HUES64 (cell line): Measurements from ENCODE around the gene DIP2C.

Source experiments
- H3K27ac ChIP-seq: 2 replicates; pipeline ENCODE4 v1.7.0; 2013; ENCODE audit warnings: low read depth, low read length, inconsistent platforms
- H3K27me3 ChIP-seq: 2 replicates; pipeline ENCODE4 v1.6.1; 2013; ENCODE audit warnings: mild to moderate bottlenecking, low read length; ENCODE audit not compliant: insufficient read depth
- H3K36me3 ChIP-seq: 2 replicates; pipeline ENCODE4 v1.6.1; 2013; ENCODE audit warnings: mild to moderate bottlenecking, low read length; ENCODE audit not compliant: insufficient read depth
- H3K4me1 ChIP-seq: 2 replicates; pipeline ENCODE4 v1.6.1; 2013; ENCODE audit warnings: mild to moderate bottlenecking, low read length, moderate library complexity; ENCODE audit not compliant: insufficient read depth
- H3K4me3 ChIP-seq: 2 replicates; pipeline ENCODE4 v1.5.1; 2013; ENCODE audit warnings: mild to moderate bottlenecking, low read length, moderate library complexity
- H3K9ac ChIP-seq: 2 replicates; pipeline ENCODE4 v1.6.1; 2013; ENCODE audit warnings: mild to moderate bottlenecking, low read depth, low read length
- H3K9me3 ChIP-seq: 2 replicates; pipeline ENCODE4 v1.6.1; 2013; ENCODE audit warnings: low read depth, low read length; ENCODE audit not compliant: insufficient read depth
- WGBS: fragments of 150-250, 120-280 bp; methylation state at CpG from one replicate; pipeline ENCODE4 v1.1.7; 2013; ENCODE audit warnings: missing lambda C conversion rate; 5-methylcytosine and 5-hydroxymethylcytosine counted together

DIP2C gene

DNA sequence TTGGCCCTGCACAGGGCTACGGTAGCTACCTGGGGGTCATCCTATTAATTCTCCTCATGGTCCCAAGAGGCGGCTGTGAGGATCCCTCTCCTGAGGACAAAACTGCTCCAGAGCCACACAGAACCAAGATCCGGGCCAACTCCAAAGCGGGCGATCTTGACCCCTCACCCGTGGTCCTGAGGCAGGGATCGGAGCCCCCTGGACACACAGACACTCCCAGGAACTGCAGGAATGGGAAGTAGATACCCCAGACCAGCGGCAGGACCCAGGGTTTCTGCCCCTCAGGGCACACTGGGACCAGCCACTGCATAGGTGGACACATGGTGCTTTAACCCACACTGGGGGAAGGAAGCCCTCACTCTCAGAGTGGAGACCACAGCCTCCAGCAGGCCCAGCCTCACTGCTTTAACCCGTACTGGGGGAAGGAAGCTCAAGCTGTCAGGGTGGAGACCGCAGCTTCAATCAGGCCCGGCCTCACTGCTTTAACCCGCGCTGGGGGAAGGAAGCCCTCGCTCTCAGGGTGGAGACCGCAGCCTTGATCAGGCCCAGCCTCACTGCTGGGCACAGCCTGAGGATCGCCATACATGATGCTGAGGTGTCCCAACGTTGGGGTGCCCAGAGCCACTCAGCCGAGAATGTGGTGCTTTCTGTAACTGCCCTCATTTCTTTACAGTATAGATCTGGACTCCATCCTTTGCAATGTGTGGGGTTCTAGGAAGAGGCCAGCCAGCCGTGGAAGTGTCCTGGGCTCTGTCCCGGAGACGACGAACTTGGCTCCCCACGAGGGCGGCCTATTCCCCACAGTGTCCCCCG lies 60.1 kb downstream of the DIP2C start:
- no peak overlapping the region for H3K27ac ChIP-seq
- no peaks in the 10 kb centered on the region for H3K27me3 ChIP-seq
- H3K9ac ChIP-seq = no peak overlapping the region
- WGBS = 94% methylated on average over 25 of the region's 25 CpGs
- H3K4me3 ChIP-seq = no peak overlapping the region
- no peaks in the 10 kb centered on the region for H3K9me3 ChIP-seq
- peaks cover 14% of the 10 kb centered on the region; the same call in 1 of the 2 replicates for H3K4me1 ChIP-seq
- no peaks in the 10 kb centered on the region for H3K36me3 ChIP-seq

DNA sequence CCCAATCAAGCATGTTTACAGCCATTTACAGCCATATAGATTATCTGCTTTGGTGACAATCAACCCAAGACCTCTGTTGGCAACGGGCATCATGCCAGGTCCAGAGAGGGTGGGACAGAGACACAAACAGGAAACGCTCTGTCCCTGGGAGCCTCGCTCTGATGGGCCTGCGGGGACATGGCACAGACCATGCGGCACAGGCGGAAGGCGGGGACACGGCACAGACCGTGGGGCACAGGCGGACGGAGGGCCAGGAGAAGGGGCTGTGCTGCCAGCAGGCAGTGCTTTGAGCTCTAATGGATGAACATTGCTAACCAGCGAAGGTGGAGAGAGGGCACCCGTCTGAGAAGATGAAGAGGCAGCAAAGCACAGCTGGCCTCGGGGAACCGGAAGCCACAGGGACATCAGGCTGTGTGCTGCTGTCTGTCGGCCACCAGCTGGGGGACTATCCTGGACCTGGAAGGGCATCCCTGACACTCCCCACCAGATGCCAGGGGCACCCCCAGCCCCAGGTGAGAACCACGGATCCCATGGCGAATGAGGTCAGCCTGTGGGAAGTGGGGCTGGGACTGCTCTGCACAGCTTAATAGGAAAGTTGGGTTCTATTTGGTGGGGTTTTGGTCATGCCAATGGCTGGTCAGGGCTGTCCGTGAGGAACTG lies 61.0 kb downstream of the DIP2C start:
- Histone ChIP-seq H3K27me3 (no peaks in the 10 kb centered on the region), H3K4me1 (peaks cover 19% of the 10 kb centered on the region; the same call in 1 of the 2 replicates), H3K9me3 (no peaks in the 10 kb centered on the region), H3K4me3 (no peak overlapping the region), H3K27ac (no peak overlapping the region), H3K9ac (no peak overlapping the region), H3K36me3 (no peaks in the 10 kb centered on the region)
- WGBS = 95% methylated on average over 19 of the region's 19 CpGs

DNA sequence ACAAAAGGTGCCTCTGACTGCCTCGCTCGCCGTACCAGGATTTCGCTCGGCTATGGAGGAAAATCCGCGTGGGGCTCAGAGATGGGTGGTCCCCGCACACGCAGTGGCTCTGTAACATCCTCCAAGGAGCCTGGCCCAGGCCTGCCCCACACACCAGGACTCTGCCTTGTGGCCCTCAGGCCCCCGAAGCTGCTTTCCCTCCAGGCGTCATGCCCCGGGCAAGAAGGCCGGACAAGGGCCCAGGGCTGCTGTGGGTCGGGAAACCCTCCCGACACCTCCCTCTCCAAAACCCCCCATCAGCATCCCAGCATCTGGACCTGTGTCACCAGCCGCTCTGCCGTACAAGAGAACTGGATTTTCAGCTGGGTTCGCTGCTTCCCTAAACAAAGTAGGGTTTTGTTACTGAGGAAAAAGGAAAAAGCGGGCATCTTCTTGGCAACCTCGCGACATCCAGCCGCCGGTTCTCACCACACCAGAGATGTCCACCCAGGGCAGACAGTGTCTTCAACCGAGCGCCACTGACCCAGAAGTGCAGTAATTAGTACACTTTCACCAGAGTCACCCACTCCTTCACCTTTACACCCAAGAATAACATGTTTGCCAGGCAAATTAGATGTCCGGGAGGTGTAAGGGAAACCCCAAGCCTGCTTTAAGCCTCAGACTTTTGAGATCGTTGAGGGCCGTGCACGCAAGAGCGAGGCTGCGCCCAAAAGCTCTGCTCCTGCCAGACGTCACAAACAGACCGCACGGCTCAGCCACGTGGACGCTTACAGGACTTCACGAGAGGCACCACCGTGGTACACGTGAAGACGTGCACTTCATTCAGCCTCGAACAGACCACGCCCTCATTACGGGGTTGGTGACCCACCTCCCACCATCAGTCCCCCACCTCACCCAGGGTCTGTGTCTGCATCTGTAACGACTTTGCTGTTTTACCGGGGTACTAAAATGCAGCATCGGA lies 62.2 kb downstream of the DIP2C start:
- Histone ChIP-seq H3K36me3 (no peaks in the 10 kb centered on the region), H3K4me3 (no peak overlapping the region), H3K9ac (no peak overlapping the region), H3K4me1 (peaks cover 19% of the 10 kb centered on the region; the same call in 1 of the 2 replicates), H3K27me3 (no peaks in the 10 kb centered on the region), H3K9me3 (no peaks in the 10 kb centered on the region), H3K27ac (no peak overlapping the region)
- WGBS = 93% methylated on average over 46 of the region's 46 CpGs

- 88% methylated on average over 21 of the region's 21 CpGs for whole genome bisulfite sequencing
- Histone ChIP-seq H3K9ac (no peak overlapping the region), H3K4me1 (peaks cover 19% of the 10 kb centered on the region; the same call in 1 of the 2 replicates)
Measured at GRCh38 chr10:625751-626711, 63.4 kb downstream of the DIP2C start.

DNA sequence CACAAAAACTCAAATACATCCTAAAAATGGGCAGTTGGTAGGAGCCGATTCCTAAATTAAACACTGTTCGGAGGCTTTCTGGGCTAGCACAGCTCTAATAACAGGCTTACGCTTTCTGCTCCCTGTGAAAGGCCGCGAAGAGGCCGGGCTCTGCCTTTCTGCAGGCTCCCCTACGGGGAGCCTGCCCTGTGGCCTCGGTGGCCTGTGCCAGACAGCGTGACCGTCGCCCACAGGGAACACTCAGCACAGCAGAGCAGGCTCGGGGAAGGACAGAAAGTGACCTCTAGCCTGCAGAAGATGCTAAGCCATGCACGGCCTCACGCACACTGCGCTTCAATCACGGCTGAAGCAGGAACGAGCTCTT lies 64.2 kb downstream of the DIP2C start:
- H3K36me3 ChIP-seq = no peaks in the 10 kb centered on the region
- peak overlapping the region; percentile 44; the same call in 1 of the 2 replicates for H3K9ac ChIP-seq
- WGBS = 56% methylated on average over 17 of the region's 17 CpGs
- no peaks in the 10 kb centered on the region for H3K27me3 ChIP-seq
- H3K4me1 ChIP-seq = peaks cover 19% of the 10 kb centered on the region; the same call in 1 of the 2 replicates
- no peaks in the 10 kb centered on the region for H3K9me3 ChIP-seq
- H3K27ac ChIP-seq = no peak overlapping the region
- no peak overlapping the region for H3K4me3 ChIP-seq

More at GRCh38 chr10:625751-626711, 63.4 kb downstream of the DIP2C start:
- Histone ChIP-seq H3K4me3 (no peak overlapping the region), H3K27ac (no peak overlapping the region), H3K9me3 (no peaks in the 10 kb centered on the region), H3K27me3 (no peaks in the 10 kb centered on the region), H3K36me3 (no peaks in the 10 kb centered on the region)

- H3K4me1 ChIP-seq = peaks cover 19% of the 10 kb centered on the region; the same call in 1 of the 2 replicates
- peak overlapping the region; percentile 63 for H3K27ac ChIP-seq
- 15% methylated on average over 35 of the region's 35 CpGs for WGBS
- no peaks in the 10 kb centered on the region for H3K27me3 ChIP-seq
- H3K9ac ChIP-seq = peak overlapping the region; percentile 44; the same call in 1 of the 2 replicates
- H3K4me3 ChIP-seq = peak overlapping the region; percentile 15; the same call in 1 of the 2 replicates
- H3K9me3 ChIP-seq = no peaks in the 10 kb centered on the region
- H3K36me3 ChIP-seq = no peaks in the 10 kb centered on the region
Measured at GRCh38 chr10:624605-625332, 64.7 kb downstream of the DIP2C start.

DNA sequence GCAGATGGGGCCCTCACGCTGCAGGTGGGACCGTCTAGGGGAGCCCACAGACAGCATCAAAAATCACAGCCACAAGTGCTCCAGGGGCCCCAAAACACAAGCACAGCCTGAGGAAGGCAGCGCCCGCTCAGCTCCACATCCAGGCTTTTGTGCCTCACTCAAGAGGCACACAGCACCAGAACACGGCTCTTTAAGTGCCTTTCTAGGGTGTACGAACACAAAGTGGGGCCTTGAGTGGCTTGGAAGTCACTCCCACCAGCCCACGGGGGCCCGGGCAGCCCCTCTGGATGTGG lies 65.2 kb downstream of the DIP2C start:
- H3K36me3 ChIP-seq = no peaks in the 10 kb centered on the region
- H3K4me1 ChIP-seq = peaks cover 19% of the 10 kb centered on the region; the same call in 1 of the 2 replicates
- H3K4me3 ChIP-seq = no peak overlapping the region
- H3K9me3 ChIP-seq = no peaks in the 10 kb centered on the region
- no peaks in the 10 kb centered on the region for H3K27me3 ChIP-seq
- no peak overlapping the region for H3K9ac ChIP-seq
- WGBS = 50% methylated on average over 8 of the region's 8 CpGs
- H3K27ac ChIP-seq = peak overlapping the region; percentile 63

- H3K4me3 ChIP-seq = no peak overlapping the region
- no peak overlapping the region for H3K9ac ChIP-seq
- WGBS = 81% methylated on average over 24 of the region's 24 CpGs
- peaks cover 19% of the 10 kb centered on the region; the same call in 1 of the 2 replicates for H3K4me1 ChIP-seq
- H3K36me3 ChIP-seq = no peaks in the 10 kb centered on the region
- peak overlapping the region; percentile 63; the same call in 1 of the 2 replicates for H3K27ac ChIP-seq
- H3K9me3 ChIP-seq = no peaks in the 10 kb centered on the region
- no peaks in the 10 kb centered on the region for H3K27me3 ChIP-seq
Measured at GRCh38 chr10:623477-624311, 65.8 kb downstream of the DIP2C start.

DNA sequence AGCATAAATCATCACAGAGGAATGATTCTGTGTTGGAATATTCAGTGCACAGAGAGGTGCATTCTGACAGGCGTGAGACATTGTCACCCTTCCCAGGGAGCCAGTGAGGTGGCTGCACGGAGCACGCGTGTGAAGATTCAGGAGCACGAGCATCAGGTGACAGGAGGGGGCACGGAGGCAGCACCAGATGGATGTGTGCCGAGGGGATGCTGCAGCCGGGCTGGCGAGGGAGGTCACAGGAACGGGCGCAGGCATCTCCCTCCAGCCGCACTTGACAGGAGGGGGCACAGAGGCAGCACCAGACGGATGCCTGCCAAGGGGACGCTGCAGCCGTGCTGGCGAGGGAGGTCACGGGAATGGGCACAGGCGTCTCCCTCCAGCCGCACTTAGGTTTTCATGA lies 66.5 kb downstream of the DIP2C start:
- Histone ChIP-seq H3K9me3 (no peaks in the 10 kb centered on the region), H3K36me3 (no peaks in the 10 kb centered on the region), H3K27me3 (no peaks in the 10 kb centered on the region), H3K4me1 (peaks cover 19% of the 10 kb centered on the region; the same call in 1 of the 2 replicates), H3K9ac (no peak overlapping the region), H3K4me3 (no peak overlapping the region), H3K27ac (no peak overlapping the region)
- 96% methylated on average over 19 of the region's 19 CpGs for WGBS
